HG02885 (cell line): ENCODE results near the gene HLA-DRA.

Source experiments
- ATAC-seq: cut with Tn5 transposase; IDR thresholded peaks from one replicate; pipeline ENCODE4 v1.9.1; 2021; ENCODE audit warnings: mild to moderate bottlenecking; ENCODE audit not compliant: unreplicated experiment, poor library complexity

HLA-DRA gene

GRCh38 chr6:32439602-32440214, at the start of gene HLA-DRA:
TSS of gene HLA-DRA (plus strand) at chr6:32439887. CDS start at chr6:32439951, 64 bp downstream.
- ATAC-seq: peak; percentile 77

GRCh38 chr6:32391505-32391904, 48.2 kb upstream of the HLA-DRA start:
- ATAC-seq: no peak

- ATAC-seq: no peak
Observed at GRCh38 chr6:32393665-32394420, 45.8 kb upstream of the HLA-DRA start.

GRCh38 chr6:32396028-32396427, 43.7 kb upstream of the HLA-DRA start:
- no peak for ATAC-seq

GRCh38 chr6:32397252-32397920, 42.3 kb upstream of the HLA-DRA start:
- ATAC-seq: peak; percentile 82

GRCh38 chr6:32401284-32401963, 38.3 kb upstream of the HLA-DRA start:
- no peak for ATAC-seq

GRCh38 chr6:32402812-32403211, 36.9 kb upstream of the HLA-DRA start:
- no peak for ATAC-seq

- ATAC-seq: no peak
Observed at GRCh38 chr6:32405656-32406055, 34.0 kb upstream of the HLA-DRA start.

GRCh38 chr6:32406197-32406596, 33.5 kb upstream of the HLA-DRA start:
- no peak for ATAC-seq

GRCh38 chr6:32406857-32407256, 32.8 kb upstream of the HLA-DRA start, which contains the start of gene BTNL2:
TSS of gene BTNL2 (minus strand) at chr6:32407181. CDS start at chr6:32407123, 58 bp downstream.
- ATAC-seq: no peak

- no peak for ATAC-seq
Observed at GRCh38 chr6:32410906-32411305, 28.8 kb upstream of the HLA-DRA start.

GRCh38 chr6:32411566-32412327, 27.9 kb upstream of the HLA-DRA start:
- ATAC-seq: no peak

GRCh38 chr6:32413427-32414047, 26.1 kb upstream of the HLA-DRA start:
- no peak for ATAC-seq

GRCh38 chr6:32415521-32416019, 24.1 kb upstream of the HLA-DRA start:
- ATAC-seq: no peak

- no peak for ATAC-seq
Observed at GRCh38 chr6:32416036-32416435, 23.7 kb upstream of the HLA-DRA start.

- ATAC-seq: no peak
Observed at GRCh38 chr6:32424589-32425300, 14.9 kb upstream of the HLA-DRA start.

GRCh38 chr6:32426338-32426737, 13.3 kb upstream of the HLA-DRA start:
- no peak for ATAC-seq

GRCh38 chr6:32427218-32427617, 12.5 kb upstream of the HLA-DRA start:
- no peak for ATAC-seq
